ENCODE data around the gene CMC2. TPM values are rescaled to one million over a fixed set of nuclear protein-coding genes. Genes with fewer than 3 reads are reported as not detected.

CMC2 gene
- total and polyA plus RNA-seq, 9 of the 15 experiments (the other 6 are each of a cell fraction or from before 2014, with no cell fraction given): 122 to 501 (median 172) TPM

DNA sequence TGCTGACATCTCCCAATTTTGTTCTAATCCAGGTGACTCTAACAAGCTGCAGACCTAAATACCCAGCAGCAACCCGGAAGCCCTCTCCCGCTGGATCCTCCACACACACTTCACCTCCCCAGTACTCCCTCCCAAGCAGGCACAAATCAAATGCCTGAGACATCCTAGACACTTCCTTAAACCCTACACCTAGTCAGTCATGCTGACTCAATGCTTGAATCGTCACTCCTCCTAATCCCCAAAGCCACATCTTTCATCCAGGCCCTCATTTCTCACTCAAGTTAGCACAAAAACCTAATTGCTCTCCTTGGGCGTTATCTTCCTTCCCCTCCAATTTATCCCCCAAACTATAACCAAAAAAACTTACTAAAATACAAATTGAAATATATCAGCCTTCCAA lies 32.7 kb downstream of the CMC2 start (continued):
- TF ChIP-seq RNF2 (IDR thresholded peaks at IDR 0.05) (no peak), ATF2 (CRISPR knock-in tag; IDR thresholded peaks at IDR 0.05) (no peak), BRCA1 (IDR thresholded peaks at IDR 0.05) (no peak), BRCA1 (CRISPR knock-in tag; IDR thresholded peaks at IDR 0.05) (no peak), SUPT5H (IDR thresholded peaks at IDR 0.05) (peak; percentile 64; the same call in 1 of the 2 replicates), RUNX1 (IDR thresholded peaks at IDR 0.05; ENCODE audit: low read depth) (no peak), TAF1 (IDR thresholded peaks at IDR 0.05; ENCODE audit: control insufficient read depth, extremely low read depth, insufficient read depth, low read length, severe bottlenecking) (no peak), ARID1B (IDR thresholded peaks at IDR 0.05) (0 out of 2 replicates have a peak, but pooled peaks have one; percentile 18), GABPB2 (CRISPR knock-in tag; conservative IDR thresholded peaks at IDR 0.05) (no peak), CREB5 (CRISPR knock-in tag; IDR thresholded peaks at IDR 0.05) (no peak), NCOR1 (IDR thresholded peaks at IDR 0.05) (no peak), THRA (IDR thresholded peaks at IDR 0.05) (no peak), SPI1 (IDR thresholded peaks at IDR 0.05; ENCODE audit: borderline replicate concordance, low read depth, low read length) (peak; percentile 66), FOSL1 (tag; conservative IDR thresholded peaks at IDR 0.05) (0 out of 2 replicates have a peak, but pooled peaks have one; percentile 25), GABPA (tag; conservative IDR thresholded peaks at IDR 0.05; ENCODE audit: low read depth) (no peak), ZNF121 (CRISPR knock-in tag; conservative IDR thresholded peaks at IDR 0.05) (no peak), HDAC1 (IDR thresholded peaks at IDR 0.05) (0 out of 4 replicates have a peak, but pooled peaks of 1 of the 2 experiments have one; percentile 25)
